Measurements from ENCODE around the gene PYGM.

Gene PYGM

DNA sequence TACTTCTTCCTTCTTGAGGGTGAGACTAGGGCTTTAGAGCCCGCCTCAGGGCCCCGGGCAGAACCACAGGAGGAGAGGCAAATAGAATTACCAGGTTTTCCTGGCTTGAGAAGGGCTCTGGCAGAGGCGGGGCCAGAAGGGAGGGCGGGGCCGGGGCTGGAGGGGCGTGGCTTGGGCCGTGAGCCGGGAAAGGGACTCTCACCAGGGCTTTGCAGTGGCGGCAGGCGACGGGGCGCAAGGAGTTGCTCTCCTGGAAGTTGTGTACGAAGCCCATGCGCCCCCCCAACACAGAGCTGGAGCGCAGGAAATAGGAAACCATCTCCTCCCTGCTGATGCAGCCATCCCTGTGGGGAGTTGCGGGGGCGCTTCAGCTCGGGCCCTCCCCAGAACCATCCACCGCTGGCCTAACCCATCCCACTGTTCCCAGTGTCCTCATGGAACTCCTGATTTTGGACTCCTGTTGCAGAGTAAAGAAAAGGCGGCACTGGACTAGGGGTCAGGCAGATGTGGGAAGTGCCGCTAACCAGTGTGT, 29.9 kb downstream of the PYGM start:
- no peak for DNase-seq

DNA sequence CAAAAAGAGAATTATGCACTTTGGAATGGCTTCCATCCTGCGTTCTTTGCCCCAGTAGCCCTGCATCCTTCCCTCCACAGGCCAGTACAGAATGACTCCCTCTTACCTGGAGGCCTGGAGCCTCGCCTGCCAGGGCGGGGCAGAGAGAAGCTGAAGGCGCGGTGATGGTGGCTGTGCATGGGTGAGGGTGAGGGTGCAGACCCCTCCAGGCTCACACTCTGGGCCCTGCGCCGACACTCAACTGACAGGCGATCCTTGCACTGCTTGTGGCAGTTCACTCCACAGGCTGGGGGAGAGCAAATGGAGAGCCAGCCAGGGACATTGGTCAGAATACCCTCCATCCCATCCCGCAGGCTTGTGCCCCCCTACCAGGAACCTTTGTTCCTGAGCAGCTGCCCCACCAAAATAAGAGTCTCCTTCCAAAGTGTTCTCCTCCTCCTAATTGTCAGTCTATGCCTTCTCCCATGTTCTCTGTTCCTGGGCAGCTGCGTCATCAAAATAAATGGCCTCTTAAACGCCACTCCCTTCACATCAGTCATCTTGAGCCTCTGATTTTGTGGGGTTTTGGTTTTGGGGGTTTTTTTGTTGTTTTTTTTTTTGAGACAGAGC, 30.9 kb downstream of the PYGM start:
- DNase-seq, result no peak

DNA sequence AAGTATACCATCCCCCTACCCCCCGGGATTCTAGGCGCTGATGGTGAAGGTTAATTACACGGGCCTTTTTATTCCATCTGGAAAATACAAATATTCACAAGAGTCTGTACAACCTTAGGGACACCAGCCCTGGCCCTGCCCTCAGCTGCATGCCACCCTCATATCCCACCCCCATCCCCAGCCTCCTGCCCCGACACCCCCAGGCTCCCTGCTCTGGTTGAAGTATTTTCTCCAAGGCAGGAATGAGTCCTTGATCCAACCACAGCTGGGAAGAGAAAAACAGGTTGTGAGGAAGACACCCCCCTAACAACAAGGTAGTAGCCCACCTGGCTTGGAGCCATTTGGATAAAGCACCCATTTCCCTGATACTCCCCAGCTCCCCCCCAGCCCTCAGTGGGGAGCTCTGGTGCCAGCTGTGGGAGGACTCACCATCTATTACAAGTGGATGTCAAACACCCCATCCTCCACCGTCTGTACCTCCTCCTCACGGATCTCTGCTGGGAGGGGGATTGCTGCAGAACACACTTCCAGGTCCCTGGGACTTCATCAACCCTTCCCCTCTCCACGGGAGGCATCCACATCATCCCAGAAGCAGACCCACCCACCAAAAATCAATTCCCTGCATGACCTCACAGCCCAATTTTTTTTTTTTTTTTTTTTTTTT, 32.8 kb downstream of the PYGM start:
- no peak for DNase-seq

DNA sequence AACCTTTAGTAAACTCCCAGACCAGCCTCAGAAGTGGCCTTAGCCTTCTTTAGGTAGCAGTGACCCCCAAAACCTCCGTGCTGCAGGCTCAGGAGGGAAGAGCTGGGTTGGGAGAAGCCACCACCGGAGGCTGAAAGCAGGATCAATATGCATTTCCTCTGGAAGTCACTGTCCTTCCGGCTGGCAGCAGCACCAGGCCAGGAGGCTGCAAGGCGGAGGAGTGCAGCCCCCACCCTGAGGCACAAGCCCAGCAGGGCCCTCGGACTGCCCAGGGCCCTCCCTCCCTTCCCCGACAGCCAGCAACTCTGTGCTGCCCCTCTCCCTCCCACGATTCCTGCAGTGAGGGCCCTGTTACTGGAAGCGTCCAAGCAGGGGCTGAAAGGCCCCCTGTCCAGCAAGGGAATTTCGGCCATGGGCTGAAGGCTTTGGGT, 33.5 kb downstream of the PYGM start:
- no peak for DNase-seq

DNA sequence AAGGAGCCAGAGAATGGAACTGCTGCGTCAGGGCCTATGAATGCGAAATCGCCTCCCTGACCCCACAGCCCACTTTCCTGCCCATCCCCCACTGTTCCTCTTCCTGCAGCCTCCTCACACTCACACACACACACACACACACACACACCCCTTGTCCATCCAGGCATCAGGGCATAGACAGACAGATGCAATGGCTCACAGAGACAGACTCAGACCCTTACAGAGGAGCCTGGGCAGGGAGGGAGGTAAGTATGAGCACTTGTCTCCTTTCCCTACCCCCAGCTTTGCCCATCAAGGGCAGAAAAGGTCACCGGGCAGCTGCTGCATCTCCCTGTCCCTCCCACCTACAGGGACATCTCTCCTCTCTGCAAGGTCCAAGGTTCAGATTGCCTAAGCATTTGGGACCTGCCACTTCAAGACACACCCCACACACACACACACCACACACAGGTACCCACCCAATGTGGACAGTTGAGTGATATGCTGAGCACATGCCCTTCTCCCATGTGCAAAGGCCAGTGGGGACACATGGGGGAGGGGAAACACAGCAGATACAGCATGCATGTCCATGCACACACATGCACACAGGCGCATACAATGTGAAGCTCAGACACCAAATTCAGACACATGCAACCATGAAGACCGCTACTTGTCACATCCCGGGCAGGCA, 34.8 kb downstream of the PYGM start:
- DNase-seq, result no peak

DNA sequence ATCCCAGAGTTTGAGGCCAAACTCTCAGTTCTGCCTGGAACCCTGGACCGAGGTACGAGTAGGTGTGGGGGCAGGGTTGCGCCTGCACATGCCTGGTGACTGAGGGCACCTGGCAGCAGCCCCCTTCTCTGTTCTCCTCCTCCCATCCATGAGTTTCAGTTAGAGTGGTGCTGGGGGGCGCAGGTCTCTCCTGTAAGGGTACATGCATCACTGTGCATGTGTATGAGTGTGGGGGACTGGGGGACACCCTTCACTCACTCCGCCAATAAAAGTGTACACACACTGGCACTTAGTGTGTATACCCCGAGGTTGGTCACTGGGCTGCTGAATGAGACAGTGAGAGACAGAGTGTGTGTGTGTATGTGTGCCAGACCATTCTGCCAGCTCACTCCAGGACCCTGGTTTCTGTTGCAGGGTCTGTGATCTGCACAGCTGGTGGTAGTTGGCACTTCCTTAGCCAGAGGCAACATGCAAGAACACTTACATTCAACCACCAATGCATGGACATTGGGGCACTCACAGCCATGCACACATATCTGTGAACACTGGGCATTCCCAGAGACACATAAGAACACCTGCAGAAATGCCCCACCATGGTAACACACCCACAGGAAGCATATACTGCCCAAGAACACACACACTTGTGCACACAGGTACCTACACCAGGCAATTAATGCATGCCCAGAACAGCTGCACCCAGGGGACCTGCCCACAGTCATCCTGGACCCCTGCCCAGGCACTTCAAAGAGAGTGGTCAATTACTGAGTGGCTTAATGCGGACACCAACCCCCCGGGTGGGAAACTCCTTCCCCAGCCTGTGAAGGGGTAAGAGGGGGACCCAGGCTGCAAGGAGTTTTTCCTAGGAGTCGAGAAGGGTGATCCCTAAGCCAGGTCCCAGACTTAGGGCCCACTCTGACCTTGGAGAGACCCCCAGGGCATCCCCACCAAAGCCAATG, 35.6 kb downstream of the PYGM start:
- DNase-seq, result no peak

DNA sequence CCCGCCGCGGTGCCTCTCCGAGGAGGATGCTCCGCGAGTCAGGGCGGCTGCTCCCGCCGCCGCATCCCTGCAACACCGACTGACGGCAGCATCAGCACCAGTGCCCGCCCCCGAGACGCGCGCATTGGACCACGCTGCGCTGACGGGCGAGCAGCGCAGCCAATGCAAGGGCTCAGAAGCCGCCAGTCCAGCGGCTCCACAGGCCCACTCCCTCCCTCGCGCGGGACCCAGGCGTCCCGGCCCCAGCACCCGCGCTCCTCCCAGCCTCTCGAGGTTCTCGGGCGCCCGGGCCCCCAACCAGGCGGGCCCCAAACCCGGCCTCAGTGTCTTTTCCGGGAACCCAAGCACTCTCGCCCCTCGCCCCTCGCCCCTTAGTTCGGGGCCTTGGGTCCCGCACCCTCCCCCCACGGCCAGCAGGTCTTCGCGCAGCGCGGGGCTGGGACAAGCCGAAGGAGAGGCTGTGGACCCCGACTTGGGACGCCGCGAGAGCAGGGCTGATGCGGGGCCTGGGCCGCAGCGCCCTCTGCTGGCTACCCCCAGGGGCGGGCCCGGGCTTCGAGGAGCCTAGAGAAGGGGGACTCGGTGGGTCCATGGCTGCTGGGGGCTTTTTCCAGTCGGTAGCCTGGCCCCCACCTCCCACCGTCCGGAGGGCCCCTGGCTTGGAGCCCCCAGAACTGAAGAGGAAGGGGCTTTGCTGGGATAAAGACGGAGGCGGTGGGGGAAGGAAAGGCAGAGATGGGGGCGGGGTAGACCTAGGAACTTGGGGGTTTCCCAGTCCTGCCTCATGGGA, 36.5 kb downstream of the PYGM start, which contains the start of gene NRXN2:
TSS of gene NRXN2 (minus strand) at position 81 of the 790 bp plus-strand sequence. CDS start 9,498 bp downstream, outside the sequence.
- peak; percentile 76 for DNase-seq

DNA sequence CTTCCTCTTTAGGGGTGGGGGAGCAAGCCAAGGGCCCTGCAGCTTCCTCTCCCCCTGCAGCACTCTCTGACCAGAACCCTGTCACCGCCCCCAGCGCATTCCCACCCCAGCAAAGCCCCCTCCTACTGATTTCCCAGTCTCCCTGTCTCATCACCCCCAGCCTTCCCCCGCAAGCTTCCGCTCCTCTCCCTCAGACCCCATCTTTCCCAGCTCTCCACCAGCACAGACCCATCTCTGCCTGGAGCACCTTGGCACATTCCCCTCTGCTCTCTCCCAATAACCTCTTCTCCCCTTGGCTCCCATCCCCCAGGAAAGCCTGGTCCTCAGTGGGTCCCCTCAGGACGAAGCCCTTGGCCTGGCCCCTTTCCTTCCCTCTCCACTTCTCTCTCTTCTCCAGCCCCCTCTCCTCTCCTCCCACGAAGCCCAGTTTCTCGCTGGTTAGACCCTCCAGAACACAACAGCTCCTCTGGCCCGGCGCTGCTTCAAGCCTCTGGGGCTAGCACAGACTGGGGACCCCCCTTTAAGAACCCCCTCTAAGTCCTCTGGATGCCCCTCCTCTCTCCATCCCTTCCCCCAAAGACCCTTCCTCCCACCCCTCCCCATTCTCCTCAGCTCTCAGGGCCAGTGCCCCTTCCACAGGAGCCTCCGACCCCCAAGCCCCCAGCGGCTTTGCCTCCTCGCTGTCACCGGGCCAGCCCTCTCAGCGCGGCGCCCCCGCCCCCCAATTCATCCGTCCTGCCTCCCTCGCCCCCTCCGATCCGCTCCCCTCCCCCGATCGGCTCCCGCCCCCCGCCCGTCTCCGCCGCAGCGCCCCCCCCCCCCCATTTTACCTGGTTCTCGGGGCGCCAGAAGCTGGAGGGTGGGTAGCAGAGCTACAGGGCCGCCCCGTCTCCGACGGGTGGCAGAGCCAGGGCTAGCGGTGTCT, 37.4 kb downstream of the PYGM start:
- no peak for DNase-seq

DNA sequence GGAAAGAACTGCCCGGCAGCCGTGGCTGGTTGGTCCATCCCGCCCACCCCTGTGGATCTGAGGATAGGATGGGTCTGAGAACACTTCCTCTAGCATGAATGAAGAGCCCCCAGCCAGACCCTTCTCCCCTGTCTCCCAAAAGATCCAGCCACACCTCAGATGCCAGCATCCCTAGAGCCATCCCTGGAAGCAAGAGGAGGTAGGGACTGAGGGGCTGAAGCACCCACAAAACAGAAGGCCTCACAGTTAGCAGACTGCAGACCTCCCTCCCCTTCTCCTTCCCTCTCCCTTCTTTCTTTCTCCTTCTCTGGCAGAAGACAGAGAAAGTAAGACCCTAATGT, 38.4 kb downstream of the PYGM start:
- no peak for DNase-seq

DNA sequence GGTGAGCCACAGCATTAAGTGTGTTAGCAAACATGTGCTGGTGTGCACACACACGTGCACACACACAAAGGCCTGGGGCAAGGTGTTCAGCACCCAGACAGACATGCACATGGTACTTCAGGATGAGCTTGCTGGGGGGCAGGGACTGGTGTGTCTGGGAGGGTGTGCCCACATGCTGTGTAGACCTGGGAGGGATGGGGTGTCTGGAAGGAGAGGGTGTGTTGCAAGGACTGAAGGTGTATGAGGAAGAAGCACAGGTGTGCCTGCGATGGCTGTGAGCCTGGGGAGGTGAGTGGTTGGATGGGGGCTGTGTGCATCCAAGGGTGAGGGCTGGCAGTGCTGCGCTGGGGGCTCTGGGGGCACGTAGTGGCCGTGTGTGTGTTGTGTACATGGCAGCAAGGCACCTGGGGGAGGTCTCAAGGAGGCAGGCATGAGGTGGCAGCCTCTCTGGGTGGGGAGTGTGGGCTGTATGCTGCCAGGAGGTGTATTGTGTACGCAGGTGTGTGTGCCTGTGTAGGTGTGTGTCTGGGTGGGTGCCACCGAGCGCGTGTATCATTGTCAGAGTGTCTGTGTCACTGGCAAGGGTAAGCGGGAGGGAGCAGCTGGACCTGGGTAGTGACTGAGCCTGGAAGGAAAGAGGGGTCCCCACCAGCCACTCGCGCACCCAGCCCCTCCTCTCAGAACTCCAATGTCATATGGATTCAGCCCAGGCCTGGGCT, 39.0 kb downstream of the PYGM start:
- no peak for DNase-seq

DNA sequence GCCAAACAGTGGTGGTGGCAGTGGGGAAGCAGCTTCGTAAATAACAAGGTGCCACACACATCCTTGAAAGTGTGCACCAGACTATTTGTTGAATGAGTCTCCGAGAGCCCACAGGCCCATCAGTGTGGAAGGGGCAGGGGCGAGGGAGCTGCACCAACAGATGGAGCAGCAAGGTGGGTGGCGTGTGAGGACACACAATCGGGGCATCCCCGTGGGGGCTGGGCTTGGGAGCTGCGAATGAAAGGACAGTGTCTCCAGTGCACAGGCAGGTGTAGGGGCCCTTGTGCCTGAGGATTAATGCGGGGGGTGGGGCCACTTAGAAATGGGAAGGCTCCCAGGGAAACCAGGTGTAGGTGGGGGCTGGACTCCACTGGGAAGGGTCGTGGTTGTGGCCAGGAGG, 39.6 kb downstream of the PYGM start:
- DNase-seq, result no peak

DNA sequence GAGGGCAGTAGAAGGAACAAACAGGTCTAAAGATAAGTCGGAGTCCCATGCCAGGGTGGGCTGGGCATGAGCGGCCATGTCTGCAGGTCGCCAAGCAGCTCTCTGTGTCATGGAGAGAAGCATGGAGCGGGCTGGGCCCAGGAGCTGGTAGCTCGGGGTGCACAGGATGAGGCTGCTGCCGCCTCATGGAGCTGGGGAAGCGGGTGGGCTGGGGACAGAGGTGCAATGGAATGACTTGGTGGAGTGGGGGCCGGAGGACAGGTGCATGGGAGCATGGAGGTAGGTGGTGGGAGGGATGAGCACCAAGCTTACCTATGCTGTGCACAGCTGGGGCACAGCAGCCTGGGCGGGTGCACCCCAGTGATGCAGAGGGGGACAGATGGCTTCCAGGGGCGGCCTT, 40.4 kb downstream of the PYGM start:
- DNase-seq, result no peak

DNA sequence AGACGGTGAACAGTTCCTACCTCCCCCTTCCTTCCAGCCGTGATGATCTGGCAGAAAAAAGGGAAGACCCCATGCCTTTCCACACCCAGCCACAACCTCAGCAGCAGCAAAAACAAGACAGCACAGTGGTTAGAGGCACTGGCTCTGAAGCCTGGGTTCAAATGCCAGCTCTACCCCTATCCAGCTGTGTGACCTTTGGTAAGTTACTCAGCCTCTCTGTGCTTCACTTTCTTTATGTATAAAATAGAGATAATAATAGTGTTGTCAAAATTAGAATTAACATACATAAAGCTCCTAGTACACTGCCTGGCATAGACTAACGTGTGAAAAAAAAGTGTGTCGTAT, 41.0 kb downstream of the PYGM start:
- DNase-seq, result no peak

DNA sequence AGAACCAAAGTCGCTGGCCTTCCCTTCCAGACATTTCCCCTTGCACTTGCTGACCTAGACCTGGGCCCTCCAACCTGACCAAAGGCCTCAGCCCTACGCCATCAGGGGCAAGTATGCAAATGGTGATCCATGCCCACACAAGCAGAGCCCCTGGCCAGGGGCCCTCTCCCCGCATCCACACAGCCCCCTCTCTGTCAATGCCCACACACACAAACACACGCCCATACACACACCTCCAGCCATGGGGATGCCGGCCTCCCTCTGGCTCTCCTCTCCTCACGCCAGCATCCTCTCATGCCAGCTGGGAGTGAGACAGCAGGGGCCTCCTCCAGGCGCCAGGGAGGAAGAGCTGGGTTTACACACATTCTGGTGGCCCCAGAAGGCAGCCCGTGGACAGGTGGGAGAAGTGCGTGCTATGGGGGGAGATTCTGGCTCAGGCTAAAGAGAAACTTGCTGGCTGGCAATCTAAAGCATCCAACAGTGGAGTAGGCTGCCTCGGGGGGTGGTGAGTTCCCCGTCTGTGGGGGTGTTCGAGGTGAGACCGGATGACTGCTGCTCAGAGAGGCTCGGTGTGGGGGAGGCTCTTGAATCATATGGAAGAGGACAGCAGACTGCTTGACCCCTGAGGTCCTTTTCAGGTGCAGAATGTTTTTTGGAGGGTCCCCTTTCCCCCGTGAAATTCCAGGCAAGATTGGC, 41.5 kb downstream of the PYGM start:
- no peak for DNase-seq

DNA sequence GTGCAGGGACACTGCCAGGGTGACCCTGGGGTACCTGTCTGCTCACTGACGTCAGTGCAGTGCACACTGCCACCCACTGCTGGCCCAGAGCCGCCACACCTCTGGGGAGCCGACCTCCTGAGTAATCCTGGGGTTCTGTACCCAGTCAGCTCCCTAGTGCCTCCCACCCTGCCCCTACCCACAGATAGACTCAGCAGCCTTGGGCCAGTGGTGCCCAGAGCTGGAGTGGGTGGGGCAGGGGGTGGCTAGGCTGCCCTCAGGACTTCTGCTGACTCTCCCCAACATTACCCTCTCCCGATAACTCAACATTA, 42.6 kb downstream of the PYGM start:
- no peak for DNase-seq

DNA sequence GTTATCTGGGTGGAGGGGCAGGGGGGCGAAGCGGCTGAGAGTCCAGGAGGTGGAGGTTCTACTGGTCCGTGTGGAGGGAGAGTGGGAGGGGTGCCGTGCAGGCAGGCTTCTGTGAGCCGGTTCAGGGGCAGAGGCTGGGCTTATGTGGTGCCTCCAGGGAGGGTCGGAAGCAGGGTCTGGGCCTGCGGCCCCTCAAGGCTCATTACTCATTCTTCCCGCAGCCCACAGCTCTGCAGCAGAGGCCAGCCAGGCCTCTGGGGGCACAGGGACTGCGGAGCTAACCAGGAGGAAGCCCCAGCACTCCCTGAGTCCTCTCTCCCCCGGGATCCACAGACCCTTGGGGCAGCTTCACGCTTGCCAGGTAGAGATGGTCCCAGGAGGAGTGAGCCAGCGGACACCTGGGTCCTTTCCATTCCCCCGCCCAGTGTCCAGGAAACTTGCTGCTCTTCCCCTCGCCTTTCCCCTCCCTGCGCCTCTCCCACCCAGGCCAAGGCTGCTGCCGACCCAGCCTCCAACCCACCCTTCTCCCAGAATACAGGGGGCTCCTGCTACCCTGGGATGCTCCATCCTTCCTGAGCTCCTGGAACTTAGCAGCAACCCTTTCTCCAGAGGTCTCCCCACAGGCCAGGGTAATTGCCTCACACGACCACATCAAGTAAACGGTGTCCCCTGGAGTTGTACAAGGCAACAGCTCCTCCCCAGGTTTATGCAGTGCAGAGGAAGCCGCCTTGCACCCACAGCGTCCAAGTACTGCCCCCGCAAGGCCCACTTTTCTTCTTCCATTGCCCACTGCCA, 43.1 kb downstream of the PYGM start:
- DNase-seq, result no peak

DNA sequence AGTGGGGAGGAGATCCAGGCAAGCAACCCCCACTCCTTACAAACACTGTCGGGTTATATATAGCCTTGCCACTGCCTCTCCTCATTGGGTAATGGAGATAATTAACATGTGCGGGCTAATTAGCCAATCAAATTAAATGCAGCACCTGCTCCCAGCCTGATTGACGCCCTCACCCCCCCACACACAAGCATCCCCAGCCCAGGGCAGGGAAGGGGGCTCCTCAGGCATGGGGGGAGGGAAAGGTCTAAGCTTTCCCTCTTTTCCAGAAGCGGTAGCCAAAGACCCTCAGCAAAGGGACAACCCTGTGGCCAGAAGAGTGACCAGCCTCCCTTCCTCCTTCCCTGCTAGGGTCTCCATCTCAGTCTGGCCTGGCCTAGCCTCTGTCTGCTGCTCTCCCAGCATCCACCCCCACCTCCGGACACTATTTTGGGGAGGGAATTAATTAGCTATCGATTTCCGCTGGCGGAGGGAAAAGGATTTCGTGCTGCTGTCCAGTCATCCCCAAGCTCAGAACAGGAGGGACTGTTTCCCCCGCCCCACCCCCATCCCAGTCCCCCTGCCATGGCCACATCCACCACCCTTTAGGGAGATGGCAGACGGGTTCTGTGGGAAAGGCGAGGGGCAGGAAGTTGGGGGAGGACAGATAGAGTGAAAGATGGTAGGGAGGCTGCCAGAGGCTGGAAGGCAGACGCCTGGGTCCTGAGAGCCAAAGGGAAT, 43.9 kb downstream of the PYGM start:
- DNase-seq, result no peak

DNA sequence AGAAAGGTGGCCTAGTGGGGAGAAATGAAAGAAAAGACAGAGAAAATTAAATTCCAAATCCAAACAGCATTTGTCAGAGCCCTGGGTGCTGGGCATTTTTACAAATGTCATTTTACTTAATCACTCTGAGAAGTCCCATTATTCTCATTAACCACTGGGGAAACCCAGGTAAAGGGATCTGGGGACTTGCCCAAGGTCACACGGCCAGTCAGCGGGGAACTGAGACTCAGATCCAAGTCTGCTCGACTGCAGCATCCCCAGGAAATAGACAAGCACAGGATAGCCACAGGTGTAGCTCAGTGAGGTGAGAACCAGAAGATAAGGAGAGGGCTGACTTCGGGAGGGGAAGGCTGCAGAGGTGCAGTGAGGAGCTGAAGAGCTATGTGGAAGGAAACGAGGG, 44.7 kb downstream of the PYGM start:
- DNase-seq, result no peak
